Forelimb muscle (tissue), 1 donor: ENCODE data around the gene HLA-DOA. TPM values are rescaled to one million over a fixed set of nuclear protein-coding genes. Genes with fewer than 3 reads are reported as not detected.

ENCODE experiments used
- DNase-seq: peaks from one replicate; pipeline ENCODE4 v3.0.0-alpha.2; 2013; ENCODE audit warnings: low read depth
- polyA plus RNA-seq: library from polyadenylated mRNA; unstranded; fragments of 120-200 nt; gene quantifications from one replicate; pipeline ENCODE4 v1.2.1, GENCODE V29; 2013; ENCODE audit not compliant: insufficient read length

HLA-DOA gene
- 0.56 TPM for polyA plus RNA-seq

- DNase-seq = no peak
Observed at GRCh38 chr6:33008944-33009861, at the start of gene HLA-DOA. HLA-DOA (minus strand) TSS chr6:33009591.

GRCh38 chr6:33057222-33058150 is 48.1 kb upstream of the HLA-DOA start:
- no peak for DNase-seq

GRCh38 chr6:33053230-33053629 is 43.8 kb upstream of the HLA-DOA start:
- DNase-seq = no peak

- no peak for DNase-seq
Observed at GRCh38 chr6:33052627-33053026, 43.2 kb upstream of the HLA-DOA start.

DNA sequence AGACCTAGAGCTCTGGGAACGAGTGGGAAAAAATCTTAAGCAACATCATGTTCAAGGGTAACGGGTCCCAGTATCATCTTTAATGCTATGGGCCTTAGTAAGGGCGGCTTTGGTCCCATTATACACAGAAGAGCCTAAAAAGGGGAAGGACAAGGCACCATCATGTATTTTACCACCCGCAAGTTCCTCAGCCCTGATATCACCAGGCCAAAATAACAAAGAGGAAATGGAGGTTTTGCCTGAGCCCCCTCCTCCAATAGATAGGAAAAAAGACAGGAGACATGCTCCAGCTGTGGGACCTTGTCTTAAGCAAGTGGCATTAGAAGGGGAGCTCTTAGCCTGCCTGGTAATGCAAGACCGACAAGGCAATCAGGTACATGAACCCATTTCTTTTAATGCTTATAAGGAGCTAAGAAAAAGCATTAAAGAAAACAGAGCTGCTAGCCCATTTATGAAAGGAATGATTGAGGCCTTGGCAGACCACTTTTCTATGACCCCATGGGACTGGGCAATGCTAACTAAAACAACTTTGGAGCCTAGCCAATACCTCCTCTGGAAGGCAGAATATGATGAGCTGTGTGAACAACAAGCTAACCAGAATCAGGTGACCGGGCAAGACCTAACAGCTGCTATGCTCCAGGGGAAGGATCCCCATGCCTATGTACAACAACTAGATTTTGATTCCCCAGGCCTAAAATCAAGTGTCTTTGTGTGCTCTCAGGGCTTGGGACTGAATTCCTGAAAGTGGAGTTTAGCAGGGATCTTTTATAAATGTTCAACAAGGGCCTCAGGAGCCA is 40.8 kb upstream of the HLA-DOA start:
- DNase-seq = no peak

DNA sequence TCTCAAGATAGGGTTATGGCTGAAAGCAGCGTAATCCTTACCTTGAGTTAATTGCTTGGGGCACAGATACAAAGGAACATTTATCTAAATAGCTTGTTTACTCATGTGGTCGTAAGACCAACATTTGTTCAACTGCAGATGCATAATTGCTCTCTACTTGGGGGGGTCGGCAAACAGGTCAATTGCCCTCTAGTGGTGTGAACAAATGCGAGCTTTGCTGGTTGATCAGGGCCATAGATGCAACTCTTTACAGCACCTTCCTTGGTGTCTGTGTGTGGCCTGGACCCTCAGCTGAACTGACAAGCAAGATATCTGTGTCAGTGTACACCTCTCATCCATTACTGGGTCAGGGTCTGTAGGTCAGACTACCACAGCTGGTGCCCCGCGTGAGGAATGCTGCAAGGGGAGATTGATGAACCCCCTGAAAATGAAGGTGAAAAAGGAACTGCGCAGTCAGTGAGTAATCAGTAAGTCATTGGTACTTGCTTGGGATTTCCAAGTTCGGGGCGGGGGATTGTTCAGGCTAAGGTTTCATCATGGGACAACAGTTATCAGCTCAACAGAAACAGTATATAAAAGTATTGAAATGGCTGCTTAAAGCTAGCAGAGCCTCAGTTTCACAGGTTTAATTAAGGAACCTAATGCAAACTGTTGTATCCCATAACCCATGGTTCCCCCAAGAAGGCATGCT is 40.1 kb upstream of the HLA-DOA start:
- no peak for DNase-seq

- DNase-seq = no peak
Observed at GRCh38 chr6:33040157-33040556, 30.8 kb upstream of the HLA-DOA start.

GRCh38 chr6:33036535-33036934 is 27.1 kb upstream of the HLA-DOA start:
- no peak for DNase-seq

DNA sequence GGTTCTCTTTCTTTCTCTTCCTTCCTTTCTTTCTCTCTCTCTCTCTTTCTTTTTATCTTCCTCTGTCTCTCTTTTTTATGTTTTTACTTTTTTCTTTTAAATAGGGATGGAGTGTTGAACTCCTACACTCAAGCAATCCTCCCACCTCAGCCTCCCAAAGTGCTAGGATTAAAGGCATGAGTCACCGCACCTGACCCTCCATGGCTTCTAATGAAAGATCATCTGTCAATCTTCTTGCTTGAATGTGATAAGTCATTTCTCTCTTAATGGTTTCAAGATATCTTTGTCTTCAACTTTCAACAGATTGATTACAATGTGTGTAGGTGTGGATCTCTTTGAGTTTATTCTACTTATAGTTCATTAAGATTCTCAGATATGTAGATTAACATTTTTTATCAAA is 25.2 kb upstream of the HLA-DOA start:
- DNase-seq = no peak

GRCh38 chr6:33030245-33030644 is 20.9 kb upstream of the HLA-DOA start:
- DNase-seq = no peak

- DNase-seq = no peak
Observed at GRCh38 chr6:33029328-33030184, 20.2 kb upstream of the HLA-DOA start.

DNA sequence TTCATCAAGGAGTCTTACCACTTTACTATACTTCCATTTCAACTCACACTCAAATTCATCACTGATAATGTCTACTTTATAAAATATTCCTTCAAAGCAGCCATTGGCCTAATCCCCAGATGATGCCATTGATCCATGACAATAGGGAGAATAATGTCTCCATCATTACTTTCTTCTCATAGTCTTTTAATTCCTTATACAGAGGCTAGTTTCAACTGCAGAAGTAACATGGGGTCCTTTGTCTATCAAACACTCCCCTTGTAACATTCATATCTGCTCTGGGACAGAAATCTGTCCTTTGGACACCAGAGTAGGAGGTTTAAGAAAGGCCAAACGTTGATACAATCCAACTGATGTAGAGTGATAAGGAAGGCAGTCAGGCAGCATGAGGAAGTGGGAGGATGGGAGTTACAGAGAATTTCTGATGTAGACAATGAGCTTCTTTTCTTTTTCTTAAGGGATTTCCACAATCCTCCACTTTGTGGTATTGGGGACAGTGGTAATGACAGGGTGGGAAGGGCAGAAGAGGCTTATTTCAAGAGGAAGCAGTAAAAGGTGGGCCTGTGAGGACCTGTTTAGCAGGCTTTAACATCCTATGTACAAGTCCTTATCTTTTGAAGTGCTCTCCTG is 18.9 kb upstream of the HLA-DOA start:
- no peak for DNase-seq

- no peak for DNase-seq
Observed at GRCh38 chr6:33024521-33024920, 15.1 kb upstream of the HLA-DOA start.

DNA sequence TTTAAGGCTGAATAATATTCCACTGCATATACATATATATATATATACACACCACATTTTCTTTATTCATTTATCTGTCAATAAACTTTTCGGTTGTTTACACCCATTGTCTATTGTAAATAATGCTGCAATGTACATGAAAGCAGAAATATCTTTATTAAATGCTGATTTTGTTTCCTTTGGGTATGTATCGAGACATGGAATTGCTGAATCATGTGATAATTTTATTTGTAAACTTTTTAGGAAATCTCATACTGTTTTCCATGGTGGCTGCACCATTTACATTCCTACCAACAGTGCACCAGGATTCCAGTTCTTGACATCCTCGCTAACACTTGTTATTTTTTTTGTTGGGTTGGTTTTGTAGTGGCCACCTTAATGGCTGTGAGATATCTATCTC is 14.1 kb upstream of the HLA-DOA start:
- no peak for DNase-seq

DNA sequence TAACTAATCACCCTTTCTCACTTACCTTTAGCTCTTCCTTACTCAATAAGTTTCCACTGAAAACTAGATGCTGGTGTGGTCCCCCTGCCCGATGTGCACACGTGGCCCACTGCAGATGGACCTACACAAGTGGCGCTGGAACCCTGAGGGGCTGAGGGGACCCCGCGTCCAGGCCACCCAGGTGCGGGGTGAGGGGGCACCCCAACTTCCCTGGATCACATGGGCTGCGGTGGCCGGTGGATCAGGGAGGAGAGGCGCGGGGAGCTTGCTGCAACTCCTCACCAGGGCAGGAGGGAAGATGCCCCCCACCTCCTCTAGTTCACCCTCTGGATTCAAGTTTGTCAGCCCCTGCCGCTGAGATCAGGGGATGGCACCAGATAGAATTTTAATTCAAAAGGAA is 12.5 kb upstream of the HLA-DOA start:
- no peak for DNase-seq

GRCh38 chr6:33019372-33019771 is 10.0 kb upstream of the HLA-DOA start:
- DNase-seq = no peak

DNA sequence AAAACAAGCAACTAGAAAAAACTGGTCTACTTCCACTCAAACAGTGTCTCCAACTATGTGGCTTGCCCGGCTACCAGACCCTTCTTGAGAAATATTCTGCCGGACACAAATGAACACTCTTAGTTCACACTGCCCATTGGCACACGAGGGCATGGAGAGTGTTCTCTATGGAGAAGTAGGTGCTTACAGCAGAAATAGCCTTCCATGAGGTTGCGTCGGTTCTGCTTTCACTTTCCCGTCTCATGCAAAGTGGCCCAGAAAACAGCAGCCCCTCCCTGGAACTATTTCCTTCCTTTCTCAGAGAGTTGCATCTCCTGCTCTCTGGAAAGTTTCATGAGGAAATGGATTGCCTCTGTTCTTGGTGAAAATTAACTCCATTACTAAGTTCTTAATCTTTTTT is 9.5 kb upstream of the HLA-DOA start:
- DNase-seq = no peak

GRCh38 chr6:33018418-33018817 is 9.0 kb upstream of the HLA-DOA start:
- DNase-seq = no peak

- DNase-seq = no peak
Observed at GRCh38 chr6:33017694-33018353, 8.4 kb upstream of the HLA-DOA start.
